HEK293 (cell line): ENCODE data around the gene PPP1CA.

Experiments
- CTCF ChIA-PET: fragments of 350-600 bp; formaldehyde crosslinking; extraction: SDS; loops from one replicate; lab custom pipeline; 2021; ENCODE audit warnings: antibody characterized with exemption; lab: Yijun Ruan, JAX
- POLR2A ChIA-PET: fragments of 300-600 bp; formaldehyde crosslinking; extraction: SDS; loops from one replicate; lab custom pipeline; 2020; ENCODE audit warnings: antibody characterized with exemption, inconsistent platforms; lab: Yijun Ruan, JAX
- H3K27ac ChIP-seq: fragments of 200-500 bp; sonication (Bioruptor generic); 2 replicates; pipeline ENCODE4 v1.5.1; 2014; ENCODE audit warnings: low read depth, low read length, control low read depth, inconsistent platforms; ENCODE audit errors: extremely low read depth
- H3K36me3 ChIP-seq, 2 experiments: fragments of 200-500 bp in 1 of 2; sonication (Bioruptor generic) in 1 of 2; 1 replicate in 1 of 2; 2 replicates in 1 of 2; pipeline ENCODE4 v1.5.1; 2014 to 2017; ENCODE audit warnings: inconsistent platforms in 2 of 2, low read length in 2 of 2; ENCODE audit not compliant: control insufficient read depth in 2 of 2, insufficient read depth in 1 of 2
- H3K4me1 ChIP-seq: fragments of 200-500 bp; sonication (Bioruptor generic); 2 replicates; pipeline ENCODE4 v1.5.1; 2014; ENCODE audit warnings: mild to moderate bottlenecking, low read length, inconsistent platforms; ENCODE audit not compliant: control insufficient read depth, insufficient read depth
- H3K4me3 ChIP-seq: 2 replicates; pipeline ENCODE4 v1.5.1; 2011; ENCODE audit warnings: low read depth, mild to moderate bottlenecking, control low read depth, low read length, moderate library complexity
- H3K9me3 ChIP-seq: fragments of 200-500 bp; sonication (Bioruptor generic); 2 replicates; pipeline ENCODE4 v1.5.1; 2014; ENCODE audit warnings: low read depth, low read length, inconsistent platforms; ENCODE audit not compliant: control insufficient read depth, insufficient read depth
- EGR2 ChIP-seq: fragments of 450-650 bp; formaldehyde crosslinking; IDR thresholded peaks from 2 replicates; pipeline ENCODE4 v1.5.1; 2016; ENCODE audit warnings: low read depth, missing biosample characterization, missing genetic modification characterization
- GFI1B ChIP-seq: fragments of 450-650 bp; formaldehyde crosslinking; IDR thresholded peaks from 2 replicates; pipeline ENCODE4 v1.5.1; 2016; ENCODE audit warnings: missing biosample characterization, missing genetic modification characterization
- GLIS1 ChIP-seq: fragments of 450-650 bp; formaldehyde crosslinking; IDR thresholded peaks from 2 replicates; pipeline ENCODE4 v1.5.1; 2016; ENCODE audit warnings: missing biosample characterization, missing genetic modification characterization
- KLF1 ChIP-seq: fragments of 450-650 bp; formaldehyde crosslinking; IDR thresholded peaks from 2 replicates; pipeline ENCODE4 v1.5.1; 2016; ENCODE audit warnings: missing biosample characterization, missing genetic modification characterization
- KLF10 ChIP-seq: fragments of 450-650 bp; IDR thresholded peaks from 2 replicates; pipeline ENCODE4 v1.5.1; 2018; ENCODE audit warnings: missing biosample characterization, mild to moderate bottlenecking, missing genetic modification characterization
- KLF16 ChIP-seq: fragments of 450-650 bp; formaldehyde crosslinking; IDR thresholded peaks from 2 replicates; pipeline ENCODE4 v1.5.1; 2017; ENCODE audit warnings: missing biosample characterization, missing genetic modification characterization
- KLF9 ChIP-seq: fragments of 450-650 bp; formaldehyde crosslinking; IDR thresholded peaks from 2 replicates; pipeline ENCODE4 v1.5.1; 2016; ENCODE audit warnings: missing biosample characterization, missing genetic modification characterization, low read depth
- YY1 ChIP-seq: fragments of 450-650 bp; formaldehyde crosslinking; IDR thresholded peaks from 2 replicates; pipeline ENCODE4 v1.5.1; 2018; ENCODE audit warnings: missing biosample characterization, missing genetic modification characterization
- YY2 ChIP-seq: fragments of 450-650 bp; formaldehyde crosslinking; IDR thresholded peaks from 2 replicates; pipeline ENCODE4 v1.5.1; 2016; ENCODE audit warnings: missing biosample characterization, missing genetic modification characterization
- ZBTB1 ChIP-seq: fragments of 450-650 bp; formaldehyde crosslinking; IDR thresholded peaks from 2 replicates; pipeline ENCODE4 v1.5.1; 2016; ENCODE audit warnings: missing biosample characterization, missing genetic modification characterization
- ZBTB21 ChIP-seq: fragments of 450-650 bp; formaldehyde crosslinking; IDR thresholded peaks from 2 replicates; pipeline ENCODE4 v1.5.1; 2017; ENCODE audit warnings: missing biosample characterization, missing genetic modification characterization
- ZBTB7A ChIP-seq: fragments of 450-650 bp; formaldehyde crosslinking; IDR thresholded peaks from 2 replicates; pipeline ENCODE4 v1.5.1; 2016; ENCODE audit warnings: low read depth, missing biosample characterization, missing genetic modification characterization
- ZFHX2 ChIP-seq: fragments of 450-650 bp; formaldehyde crosslinking; conservative IDR thresholded peaks from 2 replicates; pipeline ENCODE4 v1.5.1; 2016; ENCODE audit warnings: missing biosample characterization, missing genetic modification characterization
- ZFP3 ChIP-seq: fragments of 450-650 bp; formaldehyde crosslinking; IDR thresholded peaks from 2 replicates; pipeline ENCODE4 v1.5.1; 2016; ENCODE audit warnings: low read depth, missing biosample characterization, missing genetic modification characterization
- ZFP41 ChIP-seq: fragments of 450-650 bp; formaldehyde crosslinking; IDR thresholded peaks from 2 replicates; pipeline ENCODE4 v1.5.1; 2016; ENCODE audit warnings: missing biosample characterization, missing genetic modification characterization, borderline replicate concordance
- ZNF202 ChIP-seq: fragments of 450-650 bp; formaldehyde crosslinking; IDR thresholded peaks from 2 replicates; pipeline ENCODE4 v1.5.1; 2016; ENCODE audit warnings: missing biosample characterization, missing genetic modification characterization, borderline replicate concordance
- ZNF292 ChIP-seq: fragments of 450-650 bp; formaldehyde crosslinking; IDR thresholded peaks from 2 replicates; pipeline ENCODE4 v1.5.1; 2016; ENCODE audit warnings: low read depth, missing biosample characterization, missing genetic modification characterization, borderline replicate concordance
- ZNF391 ChIP-seq: fragments of 450-650 bp; formaldehyde crosslinking; IDR thresholded peaks from 2 replicates; pipeline ENCODE4 v1.5.1; 2016; ENCODE audit warnings: low read depth, missing biosample characterization, missing genetic modification characterization, borderline replicate concordance
- ZNF560 ChIP-seq: fragments of 450-650 bp; formaldehyde crosslinking; IDR thresholded peaks from 2 replicates; pipeline ENCODE4 v1.5.1; 2017; ENCODE audit warnings: missing biosample characterization, missing genetic modification characterization, borderline replicate concordance
- ZNF610 ChIP-seq: fragments of 450-650 bp; formaldehyde crosslinking; IDR thresholded peaks from 2 replicates; pipeline ENCODE4 v1.5.1; 2016; ENCODE audit warnings: missing biosample characterization, missing genetic modification characterization, borderline replicate concordance
- ZNF654 ChIP-seq: fragments of 450-650 bp; formaldehyde crosslinking; IDR thresholded peaks from 2 replicates; pipeline ENCODE4 v1.5.1; 2016; ENCODE audit warnings: low read depth, missing biosample characterization, missing genetic modification characterization
- ZNF658 ChIP-seq: fragments of 450-650 bp; formaldehyde crosslinking; IDR thresholded peaks from 2 replicates; pipeline ENCODE4; 2016; ENCODE audit warnings: missing biosample characterization, missing genetic modification characterization
- ZNF791 ChIP-seq: fragments of 450-650 bp; formaldehyde crosslinking; IDR thresholded peaks from 2 replicates; pipeline ENCODE4 v1.5.1; 2016; ENCODE audit warnings: missing biosample characterization, missing genetic modification characterization
- ZNF837 ChIP-seq: fragments of 450-650 bp; formaldehyde crosslinking; IDR thresholded peaks from 2 replicates; pipeline ENCODE4 v1.5.1; 2016; ENCODE audit warnings: missing biosample characterization, missing genetic modification characterization
- ZSCAN30 ChIP-seq: fragments of 450-650 bp; IDR thresholded peaks from 2 replicates; pipeline ENCODE4 v1.5.1; 2018; ENCODE audit warnings: missing biosample characterization, mild to moderate bottlenecking, missing genetic modification characterization, moderate library complexity
- TF ChIP-seq, protein P1 (sequence below): fragments of 450-650 bp; formaldehyde crosslinking; IDR thresholded peaks from 2 replicates; pipeline ENCODE4 v1.5.1; 2016; ENCODE audit warnings: missing biosample characterization, missing genetic modification characterization, borderline replicate concordance
- TF ChIP-seq, protein P2 (sequence below): fragments of 450-650 bp; formaldehyde crosslinking; optimal IDR thresholded peaks from 2 replicates; pipeline ENCODE3; 2016; ENCODE audit warnings: missing biosample characterization, mild to moderate bottlenecking, missing genetic modification characterization
- TF ChIP-seq, protein P3 (sequence below): fragments of 450-650 bp; formaldehyde crosslinking; IDR thresholded peaks from 2 replicates; pipeline ENCODE4 v1.5.1; 2016; ENCODE audit warnings: missing biosample characterization, missing genetic modification characterization

Gene PPP1CA

DNA sequence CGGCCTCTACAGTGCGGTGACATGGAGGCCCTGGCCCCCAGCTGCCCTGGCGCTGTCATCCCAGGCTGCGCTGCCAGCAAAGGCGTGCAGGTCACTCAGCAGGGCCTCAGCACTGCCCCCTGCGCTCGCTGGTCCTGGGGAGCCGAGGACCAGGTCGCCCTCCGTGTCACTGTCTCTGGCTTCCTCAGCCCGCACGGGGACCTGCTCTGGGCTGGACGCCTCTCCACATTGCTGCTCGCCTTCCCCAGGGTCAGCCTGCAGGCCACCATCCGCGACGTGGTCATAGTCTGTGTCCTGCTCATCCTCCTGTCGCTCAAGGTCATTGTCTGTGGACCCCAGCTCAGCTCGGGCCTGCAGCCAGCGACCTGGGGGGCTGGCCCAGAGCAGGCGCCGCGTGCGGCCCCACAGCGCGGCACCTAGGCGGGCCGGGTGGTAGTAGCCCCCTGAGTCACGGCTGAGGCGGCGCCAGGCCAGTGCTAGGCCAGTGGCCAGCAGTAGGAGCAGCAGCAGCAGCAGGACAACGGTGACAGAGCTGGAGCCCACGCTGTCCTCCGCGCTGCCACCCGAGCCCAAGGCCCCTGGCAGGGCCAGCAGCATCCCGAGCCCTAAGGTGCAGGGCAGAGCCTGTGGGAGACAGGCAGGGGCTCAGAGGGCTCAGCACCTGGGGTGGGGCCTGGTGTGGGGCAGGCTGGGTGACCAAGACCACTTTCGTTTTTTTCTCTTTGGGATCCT, 34.2 kb upstream of the PPP1CA start:
- no peak for TF ChIP-seq ZFP41 (tag by site-specific recombination)
- TF ChIP-seq KLF16 = no peak
- TF ChIP-seq ZBTB1 (tag by site-specific recombination) = no peak
- TF ChIP-seq YY2 (tag by site-specific recombination) = no peak
- TF ChIP-seq ZNF658 (tag by site-specific recombination) = no peak
- no peak for TF ChIP-seq GFI1B (tag by site-specific recombination)
- no peak for TF ChIP-seq ZNF610 (tag by site-specific recombination)
- no peak for TF ChIP-seq YY1 (tag by site-specific recombination)
- no peak for TF ChIP-seq ZNF560 (tag by site-specific recombination)
- H3K27ac ChIP-seq = no peak overlapping the region
- no peaks in the 10 kb centered on the region for H3K9me3 ChIP-seq
- POLR2A ChIA-PET = interaction anchor here (0.6 to 1.3 kb wide), 4 partner anchors 15 to 34 kb away, joined by 3 to 4 read pairs (median 4); partner anchors contain the start of genes PPP1CA and TMEM134
- H3K4me1 ChIP-seq = no peaks in the 10 kb centered on the region
- peaks cover 0 to 88% of the 10 kb centered on the region in 2 experiments; a peak in 2 of 3 replicates for H3K36me3 ChIP-seq
- CTCF ChIA-PET = interaction anchor here (1.2 to 1.6 kb wide), 2 partner anchors 34 kb away, joined by 5 read pairs; partner anchors contain the start of gene PPP1CA
- H3K4me3 ChIP-seq = no peak overlapping the region

DNA sequence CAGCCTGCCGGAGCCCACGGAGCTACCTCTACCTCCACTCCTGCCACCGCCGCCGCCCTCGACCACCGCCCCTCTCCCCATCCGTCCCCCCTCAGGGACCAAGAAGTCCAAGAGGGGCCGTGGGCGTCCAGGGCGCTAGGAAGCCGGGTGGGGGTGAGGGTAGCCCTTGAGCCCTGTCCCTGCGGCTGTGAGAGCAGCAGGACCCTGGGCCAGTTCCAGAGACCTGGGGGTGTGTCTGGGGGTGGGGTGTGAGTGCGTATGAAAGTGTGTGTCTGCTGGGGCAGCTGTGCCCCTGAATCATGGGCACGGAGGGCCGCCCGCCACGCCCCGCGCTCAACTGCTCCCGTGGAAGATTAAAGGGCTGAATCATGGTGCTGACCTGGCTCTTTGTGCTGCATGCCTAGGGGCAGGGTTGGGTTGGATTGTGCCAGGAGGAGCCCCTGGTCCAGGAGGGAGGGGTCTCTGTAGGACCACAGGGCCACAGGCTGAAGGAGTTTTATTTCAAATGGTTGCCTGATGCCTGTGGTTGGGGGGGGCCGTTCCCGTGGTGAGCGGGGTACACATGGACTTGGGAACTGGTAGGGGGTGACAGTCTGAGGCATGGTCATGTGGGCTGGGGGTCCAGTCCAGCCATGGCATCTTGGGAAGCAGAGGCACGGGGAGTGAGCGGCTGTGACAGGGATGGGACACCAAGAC, 33.5 kb upstream of the PPP1CA start:
- Histone ChIP-seq H3K4me1 (no peaks in the 10 kb centered on the region), H3K4me3 (no peak overlapping the region), H3K36me3 (peaks cover 4 to 88% of the 10 kb centered on the region in 2 experiments; a peak in 2 of 3 replicates), H3K9me3 (no peaks in the 10 kb centered on the region), H3K27ac (no peak overlapping the region)
- ChIA-PET POLR2A (interaction anchor here (1.0 kb wide), 1 partner anchor 34 kb away, joined by 3 read pairs; the partner anchor contains the start of gene TMEM134), CTCF (interaction anchor here (1.6 kb wide), 1 partner anchor 34 kb away, joined by 5 read pairs; the partner anchor contains the start of gene PPP1CA)
- TF ChIP-seq ZNF791 (tag by site-specific recombination) (no peak), ZNF654 (tag by site-specific recombination) (no peak), YY2 (tag by site-specific recombination) (no peak), ZSCAN30 (tag by site-specific recombination) (no peak), ZNF391 (tag by site-specific recombination) (no peak), ZBTB21 (tag by site-specific recombination) (no peak), ZNF202 (no peak), ZNF837 (no peak), ZFP41 (tag by site-specific recombination) (no peak), ZNF610 (tag by site-specific recombination) (no peak), ZFHX2 (tag by site-specific recombination) (peak; percentile 70), ZBTB7A (tag by site-specific recombination) (no peak), KLF1 (peak; percentile 88), KLF10 (tag by site-specific recombination) (peak; percentile 50), GLIS1 (tag by site-specific recombination) (no peak), ZFP3 (tag by site-specific recombination) (no peak), EGR2 (tag by site-specific recombination) (peak; percentile 67), ZNF292 (no peak), KLF9 (tag by site-specific recombination) (peak; percentile 68)
- TF ChIP-seq, protein P1, sequence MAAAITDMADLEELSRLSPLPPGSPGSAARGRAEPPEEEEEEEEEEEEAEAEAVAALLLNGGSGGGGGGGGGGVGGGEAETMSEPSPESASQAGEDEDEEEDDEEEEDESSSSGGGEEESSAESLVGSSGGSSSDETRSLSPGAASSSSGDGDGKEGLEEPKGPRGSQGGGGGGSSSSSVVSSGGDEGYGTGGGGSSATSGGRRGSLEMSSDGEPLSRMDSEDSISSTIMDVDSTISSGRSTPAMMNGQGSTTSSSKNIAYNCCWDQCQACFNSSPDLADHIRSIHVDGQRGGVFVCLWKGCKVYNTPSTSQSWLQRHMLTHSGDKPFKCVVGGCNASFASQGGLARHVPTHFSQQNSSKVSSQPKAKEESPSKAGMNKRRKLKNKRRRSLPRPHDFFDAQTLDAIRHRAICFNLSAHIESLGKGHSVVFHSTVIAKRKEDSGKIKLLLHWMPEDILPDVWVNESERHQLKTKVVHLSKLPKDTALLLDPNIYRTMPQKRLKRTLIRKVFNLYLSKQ (tag by site-specific recombination) = no peak
- TF ChIP-seq, protein P2, sequence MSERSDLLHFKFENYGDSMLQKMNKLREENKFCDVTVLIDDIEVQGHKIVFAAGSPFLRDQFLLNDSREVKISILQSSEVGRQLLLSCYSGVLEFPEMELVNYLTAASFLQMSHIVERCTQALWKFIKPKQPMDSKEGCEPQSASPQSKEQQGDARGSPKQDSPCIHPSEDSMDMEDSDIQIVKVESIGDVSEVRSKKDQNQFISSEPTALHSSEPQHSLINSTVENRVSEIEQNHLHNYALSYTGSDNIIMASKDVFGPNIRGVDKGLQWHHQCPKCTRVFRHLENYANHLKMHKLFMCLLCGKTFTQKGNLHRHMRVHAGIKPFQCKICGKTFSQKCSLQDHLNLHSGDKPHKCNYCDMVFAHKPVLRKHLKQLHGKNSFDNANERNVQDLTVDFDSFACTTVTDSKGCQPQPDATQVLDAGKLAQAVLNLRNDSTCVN (tag by site-specific recombination) = no peak
- TF ChIP-seq, protein P3, sequence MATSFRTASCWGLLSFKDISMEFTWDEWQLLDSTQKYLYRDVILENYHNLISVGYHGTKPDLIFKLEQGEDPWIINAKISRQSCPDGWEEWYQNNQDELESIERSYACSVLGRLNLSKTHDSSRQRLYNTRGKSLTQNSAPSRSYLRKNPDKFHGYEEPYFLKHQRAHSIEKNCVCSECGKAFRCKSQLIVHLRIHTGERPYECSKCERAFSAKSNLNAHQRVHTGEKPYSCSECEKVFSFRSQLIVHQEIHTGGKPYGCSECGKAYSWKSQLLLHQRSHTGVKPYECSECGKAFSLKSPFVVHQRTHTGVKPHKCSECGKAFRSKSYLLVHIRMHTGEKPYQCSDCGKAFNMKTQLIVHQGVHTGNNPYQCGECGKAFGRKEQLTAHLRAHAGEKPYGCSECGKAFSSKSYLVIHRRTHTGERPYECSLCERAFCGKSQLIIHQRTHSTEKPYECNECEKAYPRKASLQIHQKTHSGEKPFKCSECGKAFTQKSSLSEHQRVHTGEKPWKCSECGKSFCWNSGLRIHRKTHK = no peak
